ENCODE data around the gene BAIAP2. TPM values are rescaled to one million over a fixed set of nuclear protein-coding genes. Genes with fewer than 3 reads are reported as not detected.

The BAIAP2 gene
- total RNA-seq, 1 donor from 2014 or later = 48.7 TPM

GRCh38 chr17:81082177-81083073 lies 47.5 kb downstream of the BAIAP2 start:
- peaks cover 22% of the 10 kb centered on the region for H3K36me3 ChIP-seq (ENCODE audit: control insufficient read depth, insufficient read depth, low read length)
- no peak for TF ChIP-seq CTCF (IDR thresholded peaks at IDR 0.05; ENCODE audit: insufficient read depth, low read length, severe bottlenecking)
- peak; percentile 64 for DNase-seq (ENCODE audit: low read depth)
- no peak overlapping the region for H3K4me3 ChIP-seq (ENCODE audit: low read depth, low read length)
- FAIRE-seq = no peak
- no peaks in the 10 kb centered on the region for H3K27me3 ChIP-seq (ENCODE audit: control insufficient read depth, insufficient read depth, low read length)

GRCh38 chr17:81083125-81083765 lies 48.3 kb downstream of the BAIAP2 start:
- Histone ChIP-seq H3K27me3 (ENCODE audit: control insufficient read depth, insufficient read depth, low read length) (no peaks in the 10 kb centered on the region), H3K4me3 (ENCODE audit: low read depth, low read length) (no peak overlapping the region), H3K36me3 (ENCODE audit: control insufficient read depth, insufficient read depth, low read length) (peaks cover 27% of the 10 kb centered on the region)
- no peak for TF ChIP-seq CTCF (IDR thresholded peaks at IDR 0.05; ENCODE audit: insufficient read depth, low read length, severe bottlenecking)
- FAIRE-seq = no peak
- no peak for DNase-seq (ENCODE audit: low read depth)

- Histone ChIP-seq H3K4me3 (ENCODE audit: low read depth, low read length) (no peak overlapping the region), H3K27me3 (ENCODE audit: control insufficient read depth, insufficient read depth, low read length) (no peaks in the 10 kb centered on the region), H3K36me3 (ENCODE audit: control insufficient read depth, insufficient read depth, low read length) (peaks cover 29% of the 10 kb centered on the region)
- DNase-seq (ENCODE audit: low read depth) (no peak), FAIRE-seq (peak; percentile 47)
- TF ChIP-seq CTCF (IDR thresholded peaks at IDR 0.05; ENCODE audit: insufficient read depth, low read length, severe bottlenecking) = no peak
Observed at GRCh38 chr17:81084680-81085419, 49.9 kb downstream of the BAIAP2 start.

- no peak for DNase-seq (ENCODE audit: low read depth)
- no peaks in the 10 kb centered on the region for H3K27me3 ChIP-seq (ENCODE audit: control insufficient read depth, insufficient read depth, low read length)
- H3K4me3 ChIP-seq (ENCODE audit: low read depth, low read length) = no peak overlapping the region
- H3K36me3 ChIP-seq (ENCODE audit: control insufficient read depth, insufficient read depth, low read length) = peaks cover 29% of the 10 kb centered on the region
- FAIRE-seq = no peak
- TF ChIP-seq CTCF (IDR thresholded peaks at IDR 0.05; ENCODE audit: insufficient read depth, low read length, severe bottlenecking) = peak; percentile 30
Observed at GRCh38 chr17:81085420-81085911, 50.5 kb downstream of the BAIAP2 start.

GRCh38 chr17:81086789-81087551 lies 52.0 kb downstream of the BAIAP2 start:
- peaks cover 29% of the 10 kb centered on the region for H3K36me3 ChIP-seq (ENCODE audit: control insufficient read depth, insufficient read depth, low read length)
- FAIRE-seq (peak; percentile 98), DNase-seq (ENCODE audit: low read depth) (peak; percentile 91)
- TF ChIP-seq CTCF (IDR thresholded peaks at IDR 0.05; ENCODE audit: insufficient read depth, low read length, severe bottlenecking) = no peak
- no peak overlapping the region for H3K4me3 ChIP-seq (ENCODE audit: low read depth, low read length)
- H3K27me3 ChIP-seq (ENCODE audit: control insufficient read depth, insufficient read depth, low read length) = no peaks in the 10 kb centered on the region

Measured in bronchial epithelial cell (primary cell).